SK-N-SH treated with all-trans-retinoic acid at 6 μM for 48 hours (cell line): ENCODE measurements around the gene DDX46.

Experiments used
- ARNTL ChIP-seq: fragments of 450-650 bp; formaldehyde crosslinking; IDR thresholded peaks from 2 replicates; pipeline ENCODE4 v1.5.0; 2020; ENCODE audit warnings: low read depth, mild to moderate bottlenecking, moderate library complexity, borderline replicate concordance
- TOX ChIP-seq: fragments of 250-450 bp; sonication (Bioruptor Pico); IDR thresholded peaks from 2 replicates; pipeline ENCODE4 v1.8.0; 2021; ENCODE audit warnings: mild to moderate bottlenecking, moderate library complexity, borderline replicate concordance
- ZFP3 ChIP-seq: fragments of 250-450 bp; sonication (Bioruptor Pico); IDR thresholded peaks from 2 replicates; pipeline ENCODE4 v1.5.0; 2020; ENCODE audit warnings: mild to moderate bottlenecking, moderate library complexity
- ZFP30 ChIP-seq: fragments of 450-650 bp; formaldehyde crosslinking; IDR thresholded peaks from 2 replicates; pipeline ENCODE4 v1.5.0; 2022; ENCODE audit warnings: mild to moderate bottlenecking, moderate library complexity
- ZNF565 ChIP-seq: fragments of 450-650 bp; formaldehyde crosslinking; conservative IDR thresholded peaks from 2 replicates; pipeline ENCODE4 v1.5.0; 2020; ENCODE audit warnings: low read depth, mild to moderate bottlenecking, moderate library complexity
- TF ChIP-seq, protein P1 (sequence below): fragments of 250-450 bp; sonication (Bioruptor Pico); IDR thresholded peaks from 2 replicates; pipeline ENCODE4 v1.8.0; 2020; ENCODE audit warnings: mild to moderate bottlenecking, moderate library complexity, borderline replicate concordance
- TF ChIP-seq, protein P2 (sequence below): fragments of 250-450 bp; sonication (Bioruptor Pico); IDR thresholded peaks from 2 replicates; pipeline ENCODE4 v1.5.1; 2020; ENCODE audit warnings: low read depth, mild to moderate bottlenecking, moderate library complexity

DNA sequence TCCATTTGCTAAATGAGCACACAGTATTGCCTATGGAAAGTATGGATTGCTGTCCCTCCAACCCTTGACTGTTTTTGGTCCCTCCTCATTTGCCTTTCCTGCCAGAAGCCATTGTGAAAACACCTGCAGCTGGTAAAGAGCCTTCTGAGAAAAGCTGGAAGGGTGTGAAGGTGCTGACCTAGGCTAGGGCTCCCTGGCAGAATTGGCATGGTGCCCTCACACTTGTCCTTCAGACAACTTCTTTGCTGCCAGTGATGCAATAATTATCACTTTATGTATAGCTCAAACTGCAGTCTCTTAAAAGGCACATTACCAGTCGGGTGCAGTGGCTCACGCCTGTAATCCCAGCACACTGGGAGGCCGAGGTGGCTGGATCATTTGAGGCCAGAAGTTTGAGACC, 119.8 kb downstream of the DDX46 start:
- TF ChIP-seq ARNTL (CRISPR knock-in tag) (no peak), ZFP30 (CRISPR knock-in tag) (no peak), ZFP3 (no peak), TOX (no peak), ZNF565 (no peak)
- TF ChIP-seq, protein P1, sequence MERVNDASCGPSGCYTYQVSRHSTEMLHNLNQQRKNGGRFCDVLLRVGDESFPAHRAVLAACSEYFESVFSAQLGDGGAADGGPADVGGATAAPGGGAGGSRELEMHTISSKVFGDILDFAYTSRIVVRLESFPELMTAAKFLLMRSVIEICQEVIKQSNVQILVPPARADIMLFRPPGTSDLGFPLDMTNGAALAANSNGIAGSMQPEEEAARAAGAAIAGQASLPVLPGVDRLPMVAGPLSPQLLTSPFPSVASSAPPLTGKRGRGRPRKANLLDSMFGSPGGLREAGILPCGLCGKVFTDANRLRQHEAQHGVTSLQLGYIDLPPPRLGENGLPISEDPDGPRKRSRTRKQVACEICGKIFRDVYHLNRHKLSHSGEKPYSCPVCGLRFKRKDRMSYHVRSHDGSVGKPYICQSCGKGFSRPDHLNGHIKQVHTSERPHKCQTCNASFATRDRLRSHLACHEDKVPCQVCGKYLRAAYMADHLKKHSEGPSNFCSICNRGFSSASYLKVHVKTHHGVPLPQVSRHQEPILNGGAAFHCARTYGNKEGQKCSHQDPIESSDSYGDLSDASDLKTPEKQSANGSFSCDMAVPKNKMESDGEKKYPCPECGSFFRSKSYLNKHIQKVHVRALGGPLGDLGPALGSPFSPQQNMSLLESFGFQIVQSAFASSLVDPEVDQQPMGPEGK (CRISPR knock-in tag) = no peak
- TF ChIP-seq, protein P2, sequence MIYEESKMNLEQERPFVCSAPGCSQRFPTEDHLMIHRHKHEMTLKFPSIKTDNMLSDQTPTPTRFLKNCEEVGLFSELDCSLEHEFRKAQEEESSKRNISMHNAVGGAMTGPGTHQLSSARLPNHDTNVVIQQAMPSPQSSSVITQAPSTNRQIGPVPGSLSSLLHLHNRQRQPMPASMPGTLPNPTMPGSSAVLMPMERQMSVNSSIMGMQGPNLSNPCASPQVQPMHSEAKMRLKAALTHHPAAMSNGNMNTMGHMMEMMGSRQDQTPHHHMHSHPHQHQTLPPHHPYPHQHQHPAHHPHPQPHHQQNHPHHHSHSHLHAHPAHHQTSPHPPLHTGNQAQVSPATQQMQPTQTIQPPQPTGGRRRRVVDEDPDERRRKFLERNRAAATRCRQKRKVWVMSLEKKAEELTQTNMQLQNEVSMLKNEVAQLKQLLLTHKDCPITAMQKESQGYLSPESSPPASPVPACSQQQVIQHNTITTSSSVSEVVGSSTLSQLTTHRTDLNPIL = no peak
